NCI-H2196 (cell line): ENCODE results near the gene MINK1.
"Not testable (repeated sequence)": the region's sequence is repeated elsewhere in the genome, so short reads cannot be mapped to it uniquely, and the experiment has no call there.

Experiments
- DNase-seq: peaks from one replicate; lab custom pipeline; 2025; ENCODE audit not compliant: unreplicated experiment; lab: John Stamatoyannopoulos, UW

The MINK1 gene

DNA sequence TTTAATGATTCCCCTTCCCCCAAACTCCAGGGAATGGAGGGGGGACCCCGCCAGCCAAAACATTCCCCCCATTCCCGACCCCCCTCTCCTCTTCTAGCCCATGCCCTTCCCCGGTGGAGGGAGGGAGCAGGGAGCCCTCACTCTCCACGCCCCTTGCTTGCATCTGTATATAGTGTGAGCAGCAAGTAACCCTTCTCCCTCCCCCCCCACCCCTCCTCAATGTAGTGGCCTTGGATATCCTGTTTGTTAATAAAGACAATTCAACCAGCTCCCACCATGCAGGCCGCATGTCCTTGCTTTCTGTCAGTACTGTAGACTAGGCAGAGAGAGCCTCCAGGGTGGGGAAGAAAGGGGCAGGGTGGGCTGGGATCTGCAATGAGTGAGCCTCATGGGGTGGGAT is 64.6 kb downstream of the MINK1 start:
- DNase-seq, result no peak

DNA sequence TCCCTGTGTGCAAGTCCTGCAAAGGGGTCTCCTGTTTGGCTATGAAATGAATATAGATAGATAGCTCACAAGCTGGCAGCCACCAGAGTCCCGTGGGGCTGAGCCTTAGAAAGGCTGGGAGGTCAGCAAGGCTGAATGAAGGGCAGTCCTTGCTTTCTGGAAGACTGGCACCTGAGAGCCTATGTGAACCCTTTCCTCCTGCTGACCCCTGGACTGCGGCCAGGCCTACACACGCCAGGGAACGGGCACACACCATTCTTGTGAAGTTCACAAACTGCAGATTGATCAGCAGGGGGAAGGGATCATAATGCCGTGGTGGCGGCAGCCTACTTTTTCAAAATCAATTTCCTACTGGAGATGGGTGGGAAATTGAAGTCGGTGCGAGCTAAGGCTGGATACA is 65.2 kb downstream of the MINK1 start:
- no peak for DNase-seq

DNA sequence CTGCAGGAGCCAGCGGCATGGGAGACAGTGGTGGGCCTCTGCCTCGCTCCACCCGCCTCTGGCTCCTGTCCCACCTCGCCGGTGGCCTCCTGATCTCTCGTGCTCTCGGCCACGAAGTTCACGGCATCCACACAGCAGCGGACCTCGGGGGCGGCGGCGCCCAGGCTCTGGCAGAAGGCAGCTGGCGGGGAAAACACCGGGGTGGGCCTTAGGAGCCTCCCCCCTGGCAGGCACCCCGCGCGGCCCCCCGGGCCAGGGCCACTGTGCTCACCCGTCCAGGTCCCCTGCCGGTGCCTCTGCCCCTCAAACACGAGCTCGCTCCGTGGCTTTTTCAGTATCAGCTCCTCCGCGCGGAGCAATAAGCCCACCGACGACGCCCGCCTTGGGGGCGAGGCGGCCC is 65.8 kb downstream of the MINK1 start:
- no peak for DNase-seq

DNA sequence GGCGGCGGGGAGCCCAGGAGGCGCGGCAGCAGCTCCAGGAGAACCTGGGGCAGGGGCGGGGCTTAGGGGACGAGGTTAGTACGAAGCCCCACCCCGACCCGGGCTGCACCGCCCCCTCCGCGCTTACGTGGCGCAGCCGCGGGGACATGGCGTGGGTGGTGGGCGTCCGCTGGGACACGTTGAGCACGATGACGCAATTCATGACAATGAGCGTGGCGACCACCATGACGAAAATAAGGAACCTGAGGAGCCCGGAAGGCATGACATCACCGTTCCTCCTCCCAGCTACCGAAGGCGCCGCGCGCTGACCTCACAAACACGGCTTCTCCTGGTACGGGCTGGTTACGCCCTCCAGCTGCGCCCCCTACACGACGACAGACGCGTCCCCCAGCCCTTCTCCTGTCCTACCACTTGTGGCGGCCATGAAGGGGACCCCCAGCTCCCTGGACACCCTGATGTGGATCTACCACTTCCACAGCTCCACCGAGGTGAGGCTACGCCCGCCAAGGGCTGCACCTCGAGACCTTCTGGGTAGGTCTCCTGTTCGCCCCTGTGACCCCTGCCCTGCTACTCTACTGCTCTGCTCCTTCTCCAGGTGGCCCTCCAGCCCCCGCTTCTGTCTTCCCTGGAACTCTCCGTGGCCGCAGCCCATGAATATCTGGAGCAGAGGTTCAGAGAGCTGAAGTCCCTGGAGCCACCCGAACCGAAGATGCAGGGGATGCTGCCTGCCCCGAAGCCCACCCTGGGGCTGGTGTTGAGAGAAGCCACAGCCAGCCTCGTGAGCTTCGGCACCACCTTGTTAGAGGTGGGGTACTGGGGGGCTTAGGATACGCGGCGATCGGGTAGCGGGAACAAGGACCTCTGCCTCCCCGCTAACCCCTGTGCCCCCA is 66.4 kb downstream of the MINK1 start, which contains the start of gene C17orf107:
C17orf107 (plus strand) TSS at position 196 of the 890 bp plus-strand sequence; CDS start at position 423, 227 bp downstream.
- peak; percentile 46 for DNase-seq

DNA sequence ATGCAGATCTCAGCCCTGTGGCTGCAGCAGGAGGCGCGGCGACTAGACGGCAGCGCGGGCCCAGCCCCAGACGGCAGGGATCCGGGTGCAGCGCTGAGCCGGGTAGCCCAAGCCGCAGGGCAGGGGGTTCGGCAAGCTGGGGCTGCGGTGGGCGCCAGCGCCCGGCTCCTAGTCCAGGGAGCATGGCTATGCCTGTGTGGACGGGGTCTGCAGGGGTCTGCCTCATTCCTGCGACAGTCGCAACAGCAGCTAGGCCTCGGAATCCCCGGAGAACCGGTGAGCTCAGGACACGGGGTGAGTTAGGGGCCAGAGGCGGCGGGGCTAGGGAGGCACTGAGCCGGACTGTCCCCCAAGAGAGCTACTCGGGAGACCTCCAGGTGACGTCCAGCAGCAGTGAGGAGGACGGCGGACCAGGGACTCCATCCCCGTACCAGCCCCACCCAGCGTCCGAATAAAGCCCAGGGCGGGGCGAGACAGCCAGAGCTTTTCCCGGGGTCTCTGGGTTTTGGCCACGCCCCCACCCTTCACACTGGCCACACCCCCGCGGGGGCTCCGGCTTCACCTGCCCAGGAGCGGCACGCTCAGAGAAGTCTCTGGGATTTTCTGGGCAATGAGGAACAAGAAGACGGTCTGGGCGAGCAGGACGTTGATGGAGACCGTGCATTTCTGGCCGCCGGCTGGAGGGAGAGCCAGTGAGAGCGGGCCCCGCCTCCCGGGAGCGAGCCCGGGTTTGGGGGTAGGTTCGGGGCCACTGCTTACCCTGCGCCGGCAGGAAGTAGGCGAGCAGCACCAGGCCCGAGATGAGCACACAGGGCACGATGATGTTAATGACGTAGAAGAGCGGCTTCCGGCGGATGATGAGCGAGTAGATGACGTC is 67.3 kb downstream of the MINK1 start:
- DNase-seq, result no peak

DNA sequence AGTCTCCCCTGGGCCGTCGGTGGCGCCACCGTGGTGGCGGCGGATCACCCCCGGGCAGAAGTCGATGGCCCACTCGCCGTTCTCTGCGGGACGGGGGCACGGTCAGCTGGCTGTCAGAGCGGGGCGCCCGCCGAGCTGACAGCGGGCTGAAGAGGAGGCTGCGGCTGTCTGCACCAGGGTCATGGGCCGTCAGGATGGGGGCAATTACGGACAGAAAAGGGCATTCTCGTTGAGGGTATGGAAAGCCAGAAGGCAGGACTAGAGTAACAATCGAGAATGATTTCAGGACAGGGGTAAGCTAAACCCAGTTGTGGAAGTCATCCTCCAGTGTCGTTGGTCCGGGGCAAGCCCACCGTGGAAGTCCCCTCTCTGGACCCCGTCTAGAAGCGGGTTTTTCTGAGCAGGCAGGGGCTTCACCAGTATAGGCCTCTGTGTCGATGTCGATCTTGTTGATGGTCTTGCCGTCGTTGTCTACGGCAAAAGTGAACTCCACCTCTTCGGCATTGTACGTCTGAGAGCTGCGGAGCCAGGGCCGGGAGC is 68.0 kb downstream of the MINK1 start:
- no peak for DNase-seq

DNA sequence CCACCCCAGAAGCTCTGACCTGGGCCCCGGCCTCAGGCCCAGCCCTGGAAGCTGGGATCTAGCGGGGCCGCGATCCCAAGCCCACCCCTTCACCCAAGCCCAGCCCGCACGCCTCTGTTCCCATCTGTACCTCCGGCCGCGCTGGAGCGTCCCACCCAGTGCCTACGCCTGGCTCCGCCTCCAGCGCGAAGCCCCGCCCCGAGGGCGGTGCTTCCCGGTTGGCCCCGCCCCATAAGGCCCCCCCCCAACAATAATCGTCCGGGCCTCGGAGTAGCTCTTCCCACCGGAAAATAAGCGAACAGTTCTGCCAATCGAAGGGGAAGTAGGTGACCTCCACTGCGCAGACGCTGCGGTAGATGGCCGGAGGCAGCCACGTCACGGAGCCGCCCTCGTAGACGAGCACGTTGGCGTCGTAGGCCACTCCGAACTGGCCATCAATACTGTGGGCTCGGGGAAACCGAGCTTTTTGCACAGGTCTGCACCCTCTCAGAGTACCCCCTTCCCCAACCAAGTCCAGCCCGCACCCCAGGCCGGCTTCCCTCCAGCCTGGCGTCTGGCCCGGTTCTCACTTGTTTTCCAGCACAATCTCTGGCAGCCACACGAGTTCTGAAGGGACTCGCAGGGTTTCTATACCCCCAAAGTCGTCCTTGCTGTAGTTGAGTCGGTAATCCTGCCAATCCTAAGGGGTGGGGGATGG is 68.7 kb downstream of the MINK1 start:
- DNase-seq, result no peak

DNA sequence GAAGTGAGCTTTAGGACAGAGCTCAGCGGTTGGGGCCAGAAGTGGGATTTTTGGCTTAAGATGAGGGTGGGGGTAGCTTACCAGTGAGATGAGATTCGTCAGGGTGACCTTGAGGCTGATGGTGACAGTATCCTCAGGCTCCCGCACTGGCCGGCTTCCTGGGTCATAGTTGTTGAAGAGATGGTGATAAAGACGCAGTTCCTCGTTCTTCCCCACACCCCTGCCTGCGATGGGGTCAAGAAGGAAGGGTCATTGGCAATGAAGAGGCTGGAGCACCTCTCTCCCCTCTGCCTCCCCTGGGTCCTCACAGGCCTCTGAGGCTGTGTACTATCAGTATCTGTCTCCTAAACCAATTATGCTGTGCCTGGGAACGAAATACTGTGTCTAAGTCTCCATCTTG is 69.4 kb downstream of the MINK1 start:
- no peak for DNase-seq

DNA sequence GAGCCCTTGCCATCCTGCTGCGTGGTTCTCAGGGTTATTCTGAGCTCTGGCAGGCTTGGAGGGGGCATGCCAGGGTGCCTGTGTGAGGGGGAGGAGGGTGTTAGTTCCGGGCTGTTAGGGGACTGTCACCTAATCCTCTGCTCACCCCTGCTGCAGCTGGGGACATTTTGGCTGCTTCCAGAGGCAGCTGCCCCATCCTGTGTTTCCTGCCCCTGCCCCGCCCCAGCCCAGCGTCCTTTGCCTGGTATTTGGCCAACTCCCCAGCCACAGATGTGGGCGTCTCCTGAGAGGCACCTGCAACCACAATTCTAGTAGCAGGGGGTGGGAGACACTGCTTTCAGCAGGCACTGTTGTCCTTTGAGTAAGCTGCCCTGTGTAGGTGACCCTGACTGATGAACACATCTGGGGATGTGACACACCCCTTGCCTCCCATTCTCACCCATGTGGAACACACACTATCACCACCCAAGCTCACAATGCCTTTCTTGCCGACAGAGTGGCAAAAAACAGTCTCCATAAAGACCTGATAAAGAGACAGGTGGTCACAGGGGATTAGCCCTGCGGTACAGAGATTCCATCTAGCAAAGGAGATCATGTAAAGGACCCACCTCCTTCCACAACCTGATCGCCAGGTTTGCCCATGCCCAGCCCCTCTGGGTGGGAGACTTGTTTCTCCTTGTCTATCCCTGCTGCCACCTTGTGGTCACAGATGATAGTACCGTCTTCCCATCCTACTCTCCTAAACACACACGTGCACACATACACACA is 70.1 kb downstream of the MINK1 start, which contains the start of gene CHRNE:
CHRNE (minus strand) TSS at position 48 of the 768 bp plus-strand sequence; CDS start at position 13, 35 bp downstream.
- DNase-seq, result peak; percentile 66

DNA sequence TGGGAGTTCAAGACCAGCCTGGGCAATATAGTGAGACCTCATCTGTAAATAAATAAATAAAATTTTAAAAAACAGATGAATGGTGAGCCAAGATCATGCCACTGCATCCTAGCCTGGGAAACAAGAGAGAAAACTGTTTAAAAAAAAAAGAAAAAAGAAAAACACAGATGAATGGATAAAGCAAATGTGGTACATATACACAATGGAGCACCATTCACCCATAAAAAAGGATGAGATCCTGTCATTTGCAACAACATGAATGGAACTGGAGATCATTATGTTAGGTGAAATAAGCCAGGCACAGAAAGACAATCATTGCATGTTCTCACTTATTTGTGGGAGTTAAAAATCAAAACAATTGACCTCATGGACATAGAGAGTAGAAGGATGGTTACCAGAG is 73.5 kb downstream of the MINK1 start:
- DNase-seq, result not testable (repeated sequence)

DNA sequence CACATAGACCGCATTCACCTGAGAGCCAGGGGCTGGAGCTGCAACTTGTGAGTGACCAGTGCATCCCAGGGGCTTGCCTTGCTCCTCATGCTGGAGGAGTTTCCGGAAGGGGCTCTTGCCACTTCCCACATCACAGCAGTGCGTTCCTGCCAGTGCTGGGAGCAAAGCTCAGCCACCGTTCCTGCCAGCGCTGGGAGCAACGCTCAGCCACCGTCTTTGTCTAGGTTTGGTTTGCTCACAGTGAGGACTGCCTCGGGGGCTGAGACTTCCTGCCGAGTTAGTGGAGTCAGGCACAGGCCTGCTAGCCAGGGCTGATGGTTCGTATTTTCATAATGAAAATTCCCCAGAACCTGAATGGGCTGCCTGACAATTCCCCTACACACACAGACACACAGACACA is 75.2 kb downstream of the MINK1 start:
- no peak for DNase-seq

DNA sequence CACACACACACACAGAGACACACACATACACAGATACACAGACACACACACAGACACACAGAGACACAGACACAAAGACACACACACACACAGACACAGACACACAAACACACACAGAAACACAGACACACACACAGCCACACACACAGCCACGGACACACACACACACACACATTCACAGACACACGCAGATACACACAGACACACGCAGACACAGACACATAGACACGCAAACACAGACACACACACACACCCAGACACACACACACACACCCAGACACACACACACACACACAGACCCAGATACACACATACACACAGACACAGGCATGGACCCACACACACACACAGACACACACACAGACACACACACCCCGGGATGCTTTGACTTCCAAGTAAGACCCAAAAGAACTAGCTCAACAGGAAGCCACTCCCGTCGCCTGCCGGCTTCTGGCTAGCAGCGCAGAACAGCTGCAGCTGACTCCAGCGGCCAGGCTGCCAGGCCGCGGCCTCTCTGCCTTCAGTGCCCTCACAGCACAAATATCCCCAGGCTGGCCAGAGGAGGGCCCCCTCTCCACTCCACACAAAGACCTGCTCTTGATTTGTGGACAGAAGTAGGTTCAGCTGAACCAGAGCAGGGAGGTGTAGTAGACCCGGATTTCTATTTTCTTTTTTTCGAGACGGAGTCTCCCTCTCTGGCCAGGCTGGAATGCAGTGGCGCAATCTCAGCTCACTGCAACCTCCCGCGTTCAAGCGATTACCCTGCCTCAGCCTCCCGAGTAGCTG is 75.8 kb downstream of the MINK1 start:
- DNase-seq, result peak; percentile 72

DNA sequence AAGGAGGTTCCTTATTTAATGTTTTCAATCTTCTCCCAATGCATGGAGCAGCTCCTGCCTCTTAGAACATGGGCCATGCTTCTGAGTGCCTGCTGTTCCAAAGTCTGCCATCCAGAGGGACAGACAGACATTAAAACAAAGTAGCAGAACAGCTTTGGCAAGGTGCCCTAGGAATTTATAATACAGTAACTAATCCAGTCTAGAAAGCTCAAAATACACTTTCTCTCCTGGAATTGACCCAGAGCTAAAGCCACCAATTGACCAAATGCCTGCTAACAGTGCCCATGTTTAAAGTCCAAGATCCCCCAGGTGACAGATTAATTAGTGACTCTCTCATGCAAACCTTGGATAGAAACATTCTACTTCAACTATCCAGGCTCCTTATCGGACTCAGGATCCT is 80.9 kb downstream of the MINK1 start:
- DNase-seq, result no peak

DNA sequence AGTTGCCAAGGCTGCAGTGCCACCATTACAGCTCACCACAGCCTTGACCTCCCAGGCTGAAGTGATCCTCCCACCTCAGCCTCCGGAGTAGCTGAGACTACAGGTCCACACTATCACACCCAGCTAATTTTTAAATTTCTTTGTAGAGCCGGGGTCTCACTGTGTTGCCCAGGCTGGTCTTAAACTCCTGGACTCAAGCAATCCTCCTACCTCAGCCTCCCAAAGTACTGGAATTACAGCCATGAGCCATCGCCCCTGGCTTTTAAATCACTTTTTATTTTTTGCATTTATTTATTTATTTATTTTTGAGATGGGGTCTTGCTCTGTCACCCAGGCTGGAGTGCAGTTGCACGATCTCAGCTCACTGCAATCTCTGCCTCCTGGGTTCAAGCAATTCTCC is 81.4 kb downstream of the MINK1 start:
- not testable (repeated sequence) for DNase-seq

DNA sequence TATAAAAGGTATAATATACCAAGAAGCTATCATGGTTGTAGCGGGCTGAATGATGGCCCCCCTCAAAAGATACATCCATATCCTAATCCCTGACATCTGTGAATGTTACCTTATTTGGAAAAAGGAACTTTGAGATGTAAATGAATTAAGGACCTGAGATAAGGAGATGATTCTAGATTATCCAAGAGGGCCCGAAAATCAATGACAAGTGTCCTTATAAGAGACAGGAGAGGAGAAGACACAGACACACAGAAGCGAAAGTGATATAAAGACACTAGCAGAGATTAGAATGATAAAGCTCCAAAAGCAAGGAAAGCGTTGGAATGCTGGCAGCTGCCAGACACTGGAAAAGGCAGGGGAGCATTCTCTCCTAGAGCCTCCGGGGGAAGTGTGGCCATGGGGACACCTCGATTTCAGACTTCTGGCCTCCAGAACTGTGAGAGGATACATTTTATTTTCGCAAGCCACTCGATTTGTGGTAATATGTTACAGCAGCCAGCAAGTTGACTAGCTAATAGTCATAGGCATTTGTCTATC is 86.4 kb downstream of the MINK1 start:
- DNase-seq, result no peak

DNA sequence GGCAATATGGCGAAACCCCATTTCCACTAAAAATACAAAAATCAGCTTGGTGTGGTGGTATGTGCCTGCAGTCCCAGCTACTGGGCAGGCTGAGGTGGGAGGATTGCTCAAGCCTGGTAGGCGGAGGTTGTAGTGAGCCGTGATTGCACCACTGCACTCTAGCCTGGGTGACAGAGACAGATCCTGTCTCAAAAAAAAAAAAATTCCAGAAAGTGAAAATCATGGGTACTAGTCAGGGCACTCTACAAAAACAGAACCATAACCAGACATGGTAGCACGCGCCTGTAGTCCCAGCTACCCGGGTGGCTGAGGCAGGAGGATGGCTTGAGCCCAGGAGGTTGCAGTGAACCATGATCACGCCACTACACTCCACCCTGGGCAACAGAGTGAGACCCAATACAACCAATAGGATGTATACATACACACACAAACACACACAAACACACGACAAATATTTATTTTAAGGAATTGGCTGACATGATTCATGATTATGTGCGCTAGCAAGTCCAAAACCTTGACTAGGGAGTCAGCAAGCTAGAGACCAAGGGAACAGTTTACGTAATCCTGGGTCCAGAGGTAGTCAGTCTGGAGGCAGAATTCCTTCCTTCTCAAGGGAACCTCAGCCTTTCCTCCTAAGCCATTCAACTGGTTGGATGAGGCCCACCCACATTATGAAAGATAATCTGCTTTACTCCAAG is 87.4 kb downstream of the MINK1 start:
- DNase-seq, result no peak

DNA sequence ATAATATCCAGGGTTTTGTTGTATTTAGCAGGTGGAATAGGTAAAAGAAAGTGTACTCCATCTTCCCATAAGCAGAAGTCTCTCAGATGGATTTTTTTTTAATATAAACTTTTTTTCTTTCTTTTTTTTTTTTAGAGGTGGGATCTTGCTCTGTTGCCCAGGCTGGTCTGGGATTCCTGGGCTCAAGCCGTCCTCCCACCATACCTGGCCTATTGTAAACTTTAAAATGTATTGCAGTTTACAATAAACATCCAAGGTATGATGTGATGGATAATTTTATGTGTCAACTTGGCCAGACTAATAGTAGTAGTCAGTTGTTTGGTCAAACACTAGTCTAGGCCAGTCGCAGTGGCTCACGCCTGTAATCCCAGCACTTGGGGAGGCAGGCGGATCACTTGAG is 88.2 kb downstream of the MINK1 start:
- no peak for DNase-seq

DNA sequence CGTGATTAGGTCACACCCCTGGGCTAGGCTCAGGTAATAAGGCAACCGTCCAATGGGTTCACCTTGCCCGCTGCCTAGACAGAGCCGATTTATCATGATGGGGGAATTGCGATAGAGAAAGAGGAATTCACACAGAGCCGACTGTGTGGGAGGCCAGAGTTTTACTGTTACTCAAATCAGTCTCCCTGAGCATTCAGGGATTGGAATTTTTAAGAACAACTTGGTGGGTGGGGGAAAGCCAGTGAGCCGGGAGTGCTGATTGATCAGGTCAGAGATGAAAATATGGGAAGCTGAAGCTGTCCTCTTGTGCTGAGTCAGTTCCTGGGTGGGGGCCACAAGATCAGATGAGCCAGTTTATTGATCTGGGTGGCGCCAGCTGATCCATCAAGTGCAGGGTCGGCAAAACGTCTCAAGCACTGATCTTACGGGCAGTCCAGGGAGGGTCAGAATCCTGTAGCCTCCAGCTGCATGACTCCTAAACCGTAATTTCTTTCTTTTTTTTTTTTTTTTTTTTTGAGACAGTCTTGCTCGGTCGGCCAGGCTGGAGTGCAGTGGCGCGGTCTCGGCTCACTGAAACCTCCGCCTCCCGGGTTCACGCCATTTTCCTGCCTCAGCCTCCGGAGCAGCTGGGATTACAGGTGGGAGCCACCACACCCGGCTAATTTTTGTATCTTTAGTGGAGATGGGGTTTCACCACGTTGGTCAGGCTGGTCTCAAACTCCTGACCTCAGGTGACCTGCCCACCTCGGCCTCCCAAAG is 93.6 kb downstream of the MINK1 start:
- not testable (repeated sequence) for DNase-seq
